SK-N-SH (cell line): ENCODE measurements around the gene OR8G1.

ENCODE experiments used
- CTCF ChIP-seq: fragments of 200-600 bp; sonication (generic); IDR thresholded peaks from 2 replicates; pipeline ENCODE4 v1.6.1; 2017; ENCODE audit warnings: antibody characterized with exemption, mild to moderate bottlenecking, moderate library complexity
- MAX ChIP-seq: IDR thresholded peaks from 2 replicates; pipeline ENCODE4 v1.4.0; 2012; ENCODE audit warnings: low read depth
- POLR2AphosphoS5 ChIP-seq: IDR thresholded peaks from 2 replicates; pipeline ENCODE4 v1.6.1; 2012; ENCODE audit warnings: low read depth, low read length
- TEAD4 ChIP-seq: IDR thresholded peaks from 2 replicates; pipeline ENCODE4 v1.4.0; 2012; ENCODE audit warnings: mild to moderate bottlenecking, borderline replicate concordance; ENCODE audit not compliant: insufficient read depth
- USF2 ChIP-seq: fragments of 150-350 bp; IDR thresholded peaks from 2 replicates; pipeline ENCODE4 v1.6.1; 2017; ENCODE audit warnings: antibody characterized with exemption, low read length, low read depth, borderline replicate concordance

DNA sequence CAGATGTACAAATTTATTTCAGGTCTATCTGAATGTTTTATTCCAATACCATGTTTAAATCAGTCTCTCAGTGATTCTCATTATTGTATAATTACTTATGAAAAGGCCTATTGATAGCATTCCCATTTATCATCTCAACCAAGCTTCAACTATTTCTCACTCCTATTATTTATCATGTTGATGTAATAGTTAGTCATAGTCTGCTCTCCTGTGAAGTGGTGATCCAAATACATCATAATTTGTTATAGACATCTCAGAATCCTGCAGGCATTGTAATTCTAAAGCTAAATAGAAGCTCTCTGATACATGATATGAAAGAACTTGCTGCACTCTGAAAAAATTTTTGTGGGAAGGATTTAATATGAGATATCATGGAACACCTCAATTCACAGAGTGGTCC, 21.8 kb upstream of the OR8G1 start:
- TF ChIP-seq POLR2AphosphoS5, result no peak
- no peak for TF ChIP-seq USF2
- no peak for TF ChIP-seq MAX
- TF ChIP-seq CTCF, result no peak
- no peak for TF ChIP-seq TEAD4
